Stimulated activated CD4-positive, alpha-beta T cell treated with anti-CD3 and anti-CD28 coated beads, TNF-alpha, amount 100 ng/mL, for 24 hours (primary cell): ENCODE measurements around the gene NR2F1.

Experiments used
- DNase-seq, 3 experiments: peaks; one replicate each; pipeline ENCODE4 v3.0.0-alpha.2; 2020; ENCODE audit warnings: low read depth in 3 of 3

The NR2F1 gene

DNA sequence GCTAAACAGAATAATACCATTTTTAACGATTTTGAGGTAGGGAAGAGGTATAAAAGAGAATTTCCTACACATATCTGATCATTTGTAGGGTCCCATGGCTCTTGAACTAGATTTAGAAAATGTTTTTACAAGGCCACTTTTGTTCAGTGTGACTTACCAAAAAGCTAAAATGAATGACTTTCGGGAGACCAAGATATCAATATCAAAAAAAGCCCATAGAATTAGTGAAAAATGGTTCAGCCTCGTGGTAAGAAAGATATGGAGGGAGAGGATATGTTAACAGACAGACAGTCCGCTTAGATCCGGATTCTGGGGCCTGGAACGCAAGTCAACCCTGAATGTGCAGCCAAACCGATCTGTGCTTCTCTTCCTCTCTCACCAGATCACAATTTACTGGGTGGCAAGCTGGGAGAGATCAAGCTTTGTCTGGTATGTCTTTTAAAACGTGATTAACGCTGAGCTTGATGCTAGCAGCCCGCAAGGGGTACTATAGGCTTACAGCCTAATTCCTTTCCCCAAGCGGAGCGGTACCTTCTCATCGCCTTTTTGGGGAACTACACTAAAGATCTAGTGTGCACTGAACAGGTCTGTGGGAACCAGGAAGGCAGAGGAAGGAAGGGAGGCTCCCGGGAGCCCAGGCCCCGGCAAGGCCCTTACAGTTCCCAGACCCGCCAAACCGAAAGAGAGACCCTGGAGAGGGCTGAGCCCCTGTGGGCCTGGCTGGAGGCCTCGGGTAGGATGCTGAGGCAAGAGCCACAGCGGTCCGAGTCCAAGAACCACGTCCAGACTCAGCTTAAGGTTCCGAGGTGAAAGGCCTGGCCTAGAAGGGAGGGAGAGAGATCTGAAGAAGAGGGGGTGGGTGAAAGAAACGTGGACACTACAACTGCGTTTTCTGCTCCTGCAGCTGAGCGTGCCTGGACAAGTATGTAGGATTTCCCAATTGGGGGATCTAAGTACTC is 4.9 kb upstream of the NR2F1 start:
- DNase-seq, result no peak

DNA sequence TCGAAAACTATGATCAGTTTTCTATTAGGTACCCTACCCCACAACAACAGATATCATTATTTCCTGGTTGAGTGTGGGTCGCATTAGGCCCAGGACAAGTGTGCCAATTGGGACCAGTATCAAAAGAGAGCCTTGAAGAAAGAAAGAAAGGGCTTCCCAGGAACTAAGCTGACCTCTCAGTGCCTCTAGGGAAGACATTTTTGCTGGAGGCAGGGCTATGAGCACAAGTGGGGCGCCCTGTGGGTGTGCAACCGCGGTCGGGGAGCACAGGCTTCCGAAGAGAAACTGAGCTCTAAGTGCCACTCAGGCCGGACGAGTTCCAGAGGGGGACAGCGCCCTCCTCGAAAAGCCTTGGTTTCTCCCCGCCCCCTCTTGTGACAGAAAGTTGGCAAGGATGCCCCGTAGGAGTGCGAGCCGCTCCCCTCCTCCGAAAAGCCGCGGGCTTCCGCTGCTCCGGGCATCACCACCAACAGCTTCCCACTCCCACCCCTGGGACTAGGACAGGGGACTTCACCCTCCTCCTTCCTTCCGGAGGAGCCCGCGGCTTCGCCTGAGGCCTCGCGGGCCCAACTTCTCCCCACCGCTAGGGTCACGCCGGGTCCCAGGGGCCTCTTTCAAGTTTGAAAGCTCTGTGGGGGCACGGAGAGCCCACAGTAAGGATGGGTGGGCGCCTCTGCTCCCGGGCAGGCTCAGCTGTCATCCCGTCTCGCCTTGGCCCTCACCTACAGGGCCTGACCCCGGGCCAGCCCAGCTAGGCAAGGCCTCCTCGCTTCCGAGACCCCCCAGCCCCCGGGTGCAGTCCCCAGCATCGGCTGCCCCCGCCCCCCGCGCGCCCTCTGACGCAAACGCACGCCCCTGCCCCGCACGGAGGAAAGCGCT is 4.0 kb upstream of the NR2F1 start:
- no peak for DNase-seq

GRCh38 chr5:93579692-93580062 is 3.3 kb upstream of the NR2F1 start:
- no peak for DNase-seq

GRCh38 chr5:93580063-93580926 is 2.7 kb upstream of the NR2F1 start:
- no peak for DNase-seq

- no peak for DNase-seq
These were observed 2.0 kb upstream of the NR2F1 start, which contains the start of gene NR2F1-AS1 for GRCh38 chr5:93580927-93581445. Gene NR2F1-AS1, minus strand, starts transcription at chr5:93581219.

DNA sequence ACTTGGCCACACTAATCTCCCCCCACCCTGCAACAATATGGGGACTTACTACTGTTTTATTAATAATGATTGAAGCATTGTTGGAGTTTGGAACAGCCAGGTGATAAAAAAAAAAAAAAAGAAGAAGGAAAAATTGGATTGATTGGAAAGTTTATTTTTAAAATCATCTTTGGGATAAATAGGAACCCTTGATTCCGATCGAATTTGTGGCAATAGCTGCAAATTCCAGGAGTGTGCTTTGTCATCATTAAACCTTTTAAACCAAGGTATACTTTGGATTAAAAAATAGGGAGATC is 907 bp upstream of the NR2F1 start:
- no peak for DNase-seq

GRCh38 chr5:93583439-93583767 is 381 bp downstream of the NR2F1 start:
- no peak for DNase-seq

DNA sequence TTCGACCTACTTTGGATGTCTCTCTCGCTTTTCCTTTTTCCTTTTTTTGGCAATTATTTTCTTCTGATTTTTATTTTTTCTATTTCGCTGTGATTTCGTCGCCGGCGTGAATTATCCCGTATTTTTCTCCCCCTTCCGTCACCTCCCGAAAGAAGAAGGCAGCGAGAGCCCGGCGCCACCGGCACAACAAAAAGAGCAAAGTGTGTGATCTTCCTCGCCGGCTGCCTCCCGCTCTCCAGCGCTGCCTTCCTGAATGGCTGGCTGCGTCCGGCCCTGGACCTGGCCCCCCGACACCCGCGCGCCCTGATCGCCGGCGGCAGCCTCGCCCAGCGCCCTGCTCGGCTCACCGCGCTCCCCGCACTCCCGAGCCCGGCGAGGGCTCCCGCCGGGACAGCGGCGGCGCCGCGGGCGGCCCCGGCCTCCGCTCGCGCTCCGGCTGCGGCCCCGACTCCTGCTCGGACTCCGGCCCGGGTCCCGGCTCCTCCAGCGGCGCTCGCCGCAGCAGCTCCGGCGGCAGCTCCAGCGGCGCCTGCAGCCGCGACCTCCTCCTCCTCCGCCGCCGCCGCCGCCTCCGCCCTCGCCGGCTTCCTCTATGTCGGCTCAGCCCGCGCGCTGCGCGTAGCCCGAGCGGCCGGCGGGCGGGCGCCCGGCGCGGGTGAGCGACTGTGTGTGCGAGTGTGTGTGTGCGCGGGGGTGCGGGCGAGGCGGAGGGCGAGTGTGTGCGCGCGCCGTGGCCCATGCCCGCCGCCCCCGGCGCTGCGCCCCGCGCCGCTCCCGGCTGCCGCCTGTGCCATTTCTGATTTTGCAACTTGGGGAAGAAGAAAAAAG is 960 bp downstream of the NR2F1 start:
- no peak for DNase-seq

DNA sequence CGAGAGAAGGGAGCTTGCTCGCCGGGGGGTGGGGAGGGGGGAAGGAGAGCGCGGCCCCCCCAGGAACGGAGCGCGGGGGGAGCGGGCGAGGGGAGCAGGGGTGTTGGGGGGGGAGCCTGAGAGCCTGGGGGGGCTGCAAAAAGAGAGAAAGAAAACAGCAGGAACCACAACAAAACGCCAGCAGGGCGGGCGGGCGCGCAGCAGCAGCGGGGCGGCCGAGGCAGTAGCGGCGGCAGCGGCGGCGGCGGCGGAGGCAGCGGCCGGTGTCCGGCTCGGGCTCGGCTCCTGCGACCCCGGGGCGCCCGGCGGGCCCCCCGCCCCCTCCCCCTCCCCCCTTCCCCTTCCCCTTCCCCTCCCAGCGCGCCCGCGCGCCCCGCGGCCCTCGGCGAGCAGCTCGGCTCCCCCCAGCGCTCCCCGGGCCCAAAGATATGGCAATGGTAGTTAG is 1.6 kb downstream of the NR2F1 start:
- no peak for DNase-seq

- DNase-seq, result no peak
These were observed 2.2 kb downstream of the NR2F1 start for GRCh38 chr5:93585041-93585766.

GRCh38 chr5:93585767-93586385 is 2.9 kb downstream of the NR2F1 start:
- no peak for DNase-seq

DNA sequence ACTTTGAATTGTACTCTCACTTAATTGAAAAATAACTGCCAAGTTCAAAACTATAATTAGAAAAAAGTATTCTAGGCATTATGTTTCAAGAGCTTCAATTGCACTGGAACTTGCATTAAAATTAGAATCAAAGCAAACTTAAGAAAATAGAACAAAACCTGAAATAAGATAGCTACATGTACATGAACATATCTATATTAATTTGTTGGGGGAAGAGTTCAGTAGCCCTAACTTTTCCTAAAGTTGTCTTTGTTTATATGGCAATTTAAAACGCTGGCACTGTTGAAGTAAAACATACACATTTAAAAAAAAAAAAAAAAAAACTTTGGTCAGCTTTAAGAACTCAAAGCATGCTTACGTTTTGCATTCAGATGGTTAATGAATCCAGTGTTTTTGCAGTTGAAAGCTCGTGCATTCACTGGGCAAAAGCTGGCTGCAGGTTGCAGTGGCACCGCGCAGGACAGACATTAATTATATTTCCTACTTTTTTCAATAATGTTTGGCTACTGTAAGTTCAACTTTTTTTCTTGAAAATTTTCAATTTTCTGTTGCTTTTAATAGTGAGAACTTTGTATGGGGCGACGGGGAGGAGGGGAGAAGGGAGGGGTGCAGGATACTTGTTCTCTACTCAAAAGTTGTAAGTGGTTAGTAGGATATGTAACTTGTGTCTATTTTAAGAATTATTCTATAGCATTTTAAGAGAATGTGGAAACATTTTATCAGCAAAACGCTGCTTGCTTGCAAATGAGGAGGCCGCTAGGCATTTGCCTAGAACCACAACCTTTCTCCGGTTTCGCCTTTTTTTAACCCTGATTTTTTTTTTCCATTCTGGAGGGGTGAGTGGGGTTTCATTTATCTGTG is 3.9 kb downstream of the NR2F1 start:
- no peak for DNase-seq

GRCh38 chr5:93587597-93588351 is 4.8 kb downstream of the NR2F1 start:
- no peak for DNase-seq

- DNase-seq, result no peak
These were observed 5.5 kb downstream of the NR2F1 start for GRCh38 chr5:93588352-93589151.

- no peak for DNase-seq
These were observed 6.3 kb downstream of the NR2F1 start for GRCh38 chr5:93589152-93589828.

DNA sequence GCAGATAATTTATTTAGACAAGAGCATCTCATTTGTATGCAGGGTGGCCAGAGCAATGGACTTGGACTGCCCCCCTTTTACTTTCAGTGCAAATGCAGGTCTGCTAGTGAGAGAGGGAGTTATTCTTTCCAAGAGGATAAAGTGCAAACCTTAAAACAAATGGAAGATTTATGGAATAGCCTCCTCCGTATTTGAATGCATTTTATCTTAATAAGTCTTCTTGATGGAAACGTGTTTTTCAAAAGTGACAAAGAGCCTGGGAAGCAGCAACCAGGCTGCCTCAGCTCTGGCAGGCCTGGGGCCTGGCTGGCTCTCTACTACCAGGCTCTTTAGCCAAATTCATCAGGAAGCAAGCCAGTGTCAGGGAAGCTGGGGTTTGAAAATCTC is 6.8 kb downstream of the NR2F1 start:
- DNase-seq, result no peak

- no peak for DNase-seq
These were observed 7.5 kb downstream of the NR2F1 start for GRCh38 chr5:93590493-93590892.
